GM18868 (cell line): ENCODE measurements around the gene CDCA8.

Source experiments
- ATAC-seq: cut with Tn5 transposase; IDR thresholded peaks from one replicate; pipeline ENCODE4 v1.9.1; 2021; ENCODE audit warnings: mild to moderate bottlenecking, moderate library complexity; ENCODE audit not compliant: unreplicated experiment

Gene CDCA8

DNA sequence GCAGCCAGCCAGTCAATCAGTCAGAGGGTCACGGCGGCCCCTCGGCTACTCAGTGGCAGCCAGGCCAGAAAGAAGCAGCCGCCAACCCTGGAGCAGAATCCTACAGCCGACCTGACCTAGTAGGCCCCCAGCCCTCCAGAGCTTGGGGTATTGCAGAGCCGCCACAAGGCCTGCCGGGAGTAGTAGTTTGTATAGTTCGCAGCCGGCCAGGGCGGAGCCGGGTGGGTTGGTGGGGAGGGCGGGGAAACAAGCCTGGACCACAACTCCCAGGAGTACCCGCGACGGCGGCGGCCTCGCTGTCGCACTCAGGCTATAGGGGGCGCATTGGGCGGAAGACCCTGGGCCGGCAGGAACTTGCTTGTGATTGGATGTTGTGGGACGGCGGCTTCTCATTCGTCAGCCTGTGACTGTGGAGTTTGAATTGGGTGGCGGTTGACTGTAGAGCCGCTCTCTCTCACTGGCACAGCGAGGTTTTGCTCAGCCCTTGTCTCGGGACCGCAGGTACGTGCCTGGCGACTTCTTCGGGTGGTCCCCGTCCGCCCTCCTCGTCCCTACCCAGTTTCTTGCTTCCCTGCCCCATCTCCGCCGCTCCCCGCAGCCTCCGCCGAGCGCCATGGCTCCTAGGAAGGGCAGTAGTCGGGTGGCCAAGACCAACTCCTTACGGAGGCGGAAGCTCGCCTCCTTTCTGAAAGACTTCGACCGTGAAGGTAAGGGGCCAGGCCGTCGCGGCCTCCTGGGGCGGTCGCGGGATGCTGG is at the start of gene CDCA8:
Gene CDCA8, plus strand, starts transcription at position 439 of the 756 bp plus-strand sequence. Its CDS starts 175 bp downstream, at position 614.
- ATAC-seq = peak; percentile 73

DNA sequence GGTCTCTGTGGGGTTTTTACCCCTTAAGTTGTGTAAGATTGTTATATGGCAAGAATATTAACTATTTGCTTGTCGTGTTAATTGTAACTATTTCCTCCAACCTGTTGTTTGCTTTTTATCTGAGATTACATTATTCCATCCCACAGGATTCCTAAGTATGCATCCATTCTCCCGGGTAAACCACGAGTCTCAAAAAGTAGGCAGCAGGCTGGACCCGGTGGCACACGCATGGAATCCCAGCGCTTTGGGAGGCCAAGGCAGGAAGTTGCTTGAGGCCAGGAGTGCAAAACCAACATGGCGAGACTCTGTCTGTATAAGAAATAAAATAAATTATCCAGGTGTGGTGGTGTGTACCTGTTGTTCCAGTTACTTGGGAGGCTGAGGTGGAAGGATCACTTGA is 45.0 kb upstream of the CDCA8 start:
- ATAC-seq = no peak

DNA sequence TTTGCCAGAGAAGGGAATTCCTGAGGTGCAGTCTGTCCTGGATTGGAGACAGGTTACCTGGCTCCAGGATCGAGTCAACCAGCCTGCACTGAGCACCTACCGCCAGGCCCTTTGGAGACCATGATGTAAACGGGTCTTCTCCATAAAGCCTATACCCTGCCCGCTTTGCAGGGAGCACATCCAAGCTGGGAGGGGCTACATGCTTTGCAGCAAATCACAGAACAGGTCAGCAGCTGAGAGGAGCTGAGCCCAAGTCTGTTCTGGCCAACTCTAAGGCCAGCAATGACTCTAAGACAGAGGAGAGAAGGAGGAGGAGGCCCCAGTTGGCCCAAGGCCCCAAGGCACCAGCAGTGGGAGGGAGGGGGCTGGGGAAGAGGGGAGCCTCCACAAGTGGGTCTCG is 42.1 kb upstream of the CDCA8 start:
- ATAC-seq = no peak

DNA sequence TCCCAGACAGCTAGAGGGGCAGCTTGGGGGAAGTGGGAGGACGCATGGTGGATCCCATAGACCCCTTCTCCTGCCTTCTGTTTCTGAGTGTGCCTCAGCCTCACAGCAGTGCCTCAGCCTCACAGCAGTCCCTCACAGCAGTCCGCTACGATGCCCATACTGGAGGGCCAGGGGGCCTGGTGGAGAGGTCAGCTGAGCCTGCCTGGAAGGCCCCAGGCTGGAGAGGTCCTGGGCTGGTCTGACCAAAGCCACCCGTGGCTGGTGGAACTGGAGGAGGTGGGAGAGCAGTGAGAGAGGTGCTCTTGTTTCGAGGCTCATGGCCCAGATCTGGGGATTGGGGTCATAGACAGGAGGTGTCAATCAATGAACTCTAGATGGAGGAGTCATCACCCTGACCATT is 41.6 kb upstream of the CDCA8 start:
- ATAC-seq = no peak

DNA sequence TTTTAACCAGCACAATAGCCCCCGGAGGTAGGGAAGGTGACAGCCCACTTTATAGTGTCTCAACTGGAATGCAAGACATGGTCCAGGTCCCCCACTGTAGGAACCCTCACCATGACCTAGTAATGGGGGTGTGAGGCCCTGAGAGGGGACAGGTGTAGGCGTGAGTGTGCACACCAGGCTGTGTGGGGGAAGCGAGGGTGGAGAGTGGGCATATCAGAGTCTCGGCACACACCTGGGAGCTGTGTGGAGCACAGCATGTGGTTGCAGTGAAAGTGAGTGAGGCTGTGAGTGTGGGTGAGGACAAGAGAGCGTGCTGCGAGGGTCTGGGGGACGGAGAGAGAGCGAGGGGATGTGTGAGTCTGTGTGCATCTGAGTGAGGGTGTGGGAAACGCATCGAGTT is 40.5 kb upstream of the CDCA8 start:
- no peak for ATAC-seq

DNA sequence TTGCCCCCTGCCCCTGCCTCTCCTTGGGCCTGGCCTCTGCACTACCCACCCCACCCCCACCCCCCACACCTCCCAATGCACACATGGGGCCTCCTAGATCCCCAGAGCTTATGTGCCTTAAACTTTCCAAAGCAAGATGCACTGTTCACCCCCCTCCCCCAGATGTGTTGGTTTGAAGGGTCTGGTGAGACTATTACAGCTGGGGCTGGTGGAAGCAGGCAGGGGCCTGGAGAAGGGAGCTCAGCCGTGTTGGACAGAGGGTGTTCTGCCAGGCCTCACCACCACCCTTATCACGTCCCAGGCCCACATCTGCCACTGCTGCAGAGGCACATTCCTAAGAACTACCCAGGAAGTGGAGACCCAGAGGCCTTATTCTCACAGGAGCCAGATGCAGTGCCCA is 39.3 kb upstream of the CDCA8 start:
- ATAC-seq = no peak

DNA sequence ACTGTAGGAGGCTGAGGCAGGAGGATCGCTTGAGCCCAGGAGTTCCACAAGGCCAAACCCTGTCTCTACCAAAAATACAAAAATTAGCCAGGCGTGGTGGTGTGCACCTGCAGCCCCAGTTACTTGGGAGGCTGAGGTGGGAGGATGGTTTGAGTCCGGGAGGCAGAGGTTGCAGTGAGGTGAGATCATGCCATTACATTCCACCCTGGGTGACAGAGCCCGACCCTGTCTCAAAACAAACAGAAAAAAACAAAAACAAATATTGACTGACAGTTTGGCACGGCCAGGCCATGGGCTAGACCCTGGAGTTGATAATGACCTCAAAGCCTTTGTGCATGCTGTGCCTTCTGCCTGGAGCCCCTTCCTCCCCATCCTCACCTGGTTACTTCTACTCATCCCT is 38.4 kb upstream of the CDCA8 start:
- ATAC-seq = no peak

DNA sequence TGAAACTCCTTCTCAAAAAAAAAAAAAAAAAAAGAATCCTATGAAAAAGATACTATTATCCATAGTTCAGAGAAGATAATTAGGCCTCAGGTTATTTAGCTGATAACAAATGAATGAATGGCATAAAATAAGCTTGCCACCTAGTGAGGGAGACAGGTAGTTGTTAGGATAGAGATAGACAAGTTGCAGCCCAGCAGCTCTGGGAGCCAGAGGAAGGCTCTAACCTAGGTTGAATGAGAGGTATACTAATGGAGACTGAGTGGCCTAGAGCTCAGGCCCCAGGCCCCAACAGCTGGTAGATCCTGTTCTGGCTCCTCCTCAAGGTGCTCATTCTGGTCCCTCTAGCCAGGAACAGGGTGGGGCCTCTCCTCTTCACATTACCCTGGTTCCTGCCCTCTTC is 37.0 kb upstream of the CDCA8 start:
- ATAC-seq = no peak

DNA sequence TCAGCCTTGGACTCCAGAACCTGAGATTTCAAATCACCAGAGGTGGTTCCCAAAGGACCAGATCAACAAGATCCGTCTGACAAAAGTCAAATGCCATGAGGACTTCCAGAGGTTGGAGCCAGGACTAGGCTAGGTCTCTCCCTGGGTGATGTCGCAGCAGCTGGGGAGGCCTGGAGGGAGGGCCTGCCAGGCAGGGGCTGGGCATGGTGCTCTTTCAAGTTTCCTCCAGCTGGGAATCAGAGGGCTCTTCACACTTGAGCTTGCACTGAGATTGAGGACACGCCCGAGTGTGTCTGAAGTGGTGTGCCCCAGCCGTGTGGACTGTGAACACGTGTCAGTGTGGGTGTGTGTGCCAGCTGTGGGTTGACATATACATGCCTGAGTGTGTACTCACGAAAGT is 36.3 kb upstream of the CDCA8 start:
- no peak for ATAC-seq

DNA sequence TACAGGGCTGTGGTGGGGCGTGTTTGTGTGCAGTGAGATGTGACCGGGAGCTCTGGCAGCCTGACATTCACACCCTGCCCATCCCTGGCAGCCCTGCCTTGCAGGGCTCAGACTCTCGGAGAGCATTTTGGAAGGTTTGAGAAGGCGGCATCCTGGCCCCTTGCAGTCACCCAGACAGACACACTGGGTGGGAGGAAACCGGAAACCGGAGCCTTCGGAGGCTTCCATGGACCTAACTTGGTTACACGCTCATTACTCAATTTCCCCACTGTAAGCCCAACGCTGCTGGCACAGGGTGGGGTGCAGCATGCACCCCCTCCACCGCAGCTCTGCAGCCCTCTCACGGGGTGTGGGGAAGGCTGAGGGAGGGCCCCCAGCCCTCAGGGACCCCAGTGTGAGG is 35.4 kb upstream of the CDCA8 start:
- ATAC-seq = no peak

DNA sequence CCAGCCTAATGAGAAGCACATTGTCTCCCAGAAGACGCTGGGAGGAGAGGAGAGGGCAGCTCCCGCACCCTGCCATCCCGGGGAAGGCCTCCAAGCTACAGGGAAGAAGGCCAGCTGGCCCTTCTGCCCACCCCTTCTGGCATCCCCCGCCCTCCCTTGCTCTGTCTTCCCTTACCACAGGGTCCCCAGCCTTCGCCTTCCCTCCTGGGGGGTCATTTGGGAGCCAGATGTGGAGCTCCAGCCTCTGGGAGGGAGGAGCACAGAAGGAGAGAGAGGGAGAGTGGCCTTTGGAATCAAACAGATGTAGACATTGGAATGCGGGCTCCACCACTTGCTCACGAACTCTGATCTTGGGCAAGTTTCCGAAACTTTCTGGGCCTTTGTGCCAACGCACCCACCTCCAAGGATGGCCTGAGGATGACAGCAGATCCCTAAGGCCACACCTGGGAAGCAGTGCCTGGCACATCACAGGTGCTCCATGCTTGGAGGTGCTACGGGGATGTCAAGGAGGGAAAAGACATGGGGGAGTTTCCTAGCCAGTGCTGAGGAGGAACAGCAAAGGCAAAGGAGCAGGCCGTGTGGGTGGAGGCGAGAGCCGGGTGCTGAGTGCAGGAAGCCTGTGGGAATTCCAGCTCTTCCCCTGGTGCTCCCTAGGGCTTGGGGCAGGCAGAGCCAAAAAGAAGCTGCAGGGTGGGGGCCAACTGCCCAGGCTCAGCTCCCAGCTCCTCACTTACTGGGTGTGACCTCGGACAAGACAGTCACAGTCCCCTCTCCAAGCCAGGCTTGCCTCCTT is 34.5 kb upstream of the CDCA8 start:
- no peak for ATAC-seq

DNA sequence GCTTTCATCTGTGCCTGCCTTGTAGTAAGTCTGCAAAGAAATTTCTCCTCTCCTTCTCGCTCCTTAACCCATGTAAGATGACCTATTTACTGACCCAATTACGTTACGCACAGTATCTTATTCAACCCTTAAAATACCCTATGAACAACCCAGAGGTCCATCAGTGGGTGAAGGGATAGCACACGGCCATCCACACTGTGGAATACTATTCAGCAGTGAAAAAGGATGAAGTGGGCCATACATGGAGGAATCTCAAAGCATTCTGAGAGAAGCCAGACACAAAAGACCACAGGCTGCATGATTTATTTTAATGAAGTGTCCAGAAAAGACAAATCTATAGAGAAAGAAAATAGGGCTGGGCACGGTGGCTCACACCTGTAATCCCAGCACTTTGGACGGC is 33.8 kb upstream of the CDCA8 start:
- no peak for ATAC-seq

DNA sequence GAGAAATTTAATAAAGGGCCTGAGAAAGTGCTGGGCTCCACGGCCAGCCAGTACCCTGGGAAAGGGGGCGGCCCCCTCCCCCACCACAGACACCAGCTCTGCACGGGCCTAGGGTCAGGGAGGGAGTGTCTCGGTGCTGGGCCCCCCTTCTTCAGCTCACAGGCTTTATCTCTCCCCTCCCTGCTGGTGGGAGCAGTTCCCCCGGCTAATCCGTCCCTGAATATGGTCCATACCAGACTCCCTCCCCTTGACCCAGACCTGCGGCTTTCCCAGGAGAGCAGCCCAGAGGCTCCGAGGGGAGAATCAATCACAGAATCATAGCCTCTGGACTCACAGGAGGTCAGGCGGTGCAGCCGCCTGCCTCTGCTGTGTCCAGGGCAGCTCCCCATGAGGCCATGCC is 31.7 kb upstream of the CDCA8 start:
- ATAC-seq = no peak

DNA sequence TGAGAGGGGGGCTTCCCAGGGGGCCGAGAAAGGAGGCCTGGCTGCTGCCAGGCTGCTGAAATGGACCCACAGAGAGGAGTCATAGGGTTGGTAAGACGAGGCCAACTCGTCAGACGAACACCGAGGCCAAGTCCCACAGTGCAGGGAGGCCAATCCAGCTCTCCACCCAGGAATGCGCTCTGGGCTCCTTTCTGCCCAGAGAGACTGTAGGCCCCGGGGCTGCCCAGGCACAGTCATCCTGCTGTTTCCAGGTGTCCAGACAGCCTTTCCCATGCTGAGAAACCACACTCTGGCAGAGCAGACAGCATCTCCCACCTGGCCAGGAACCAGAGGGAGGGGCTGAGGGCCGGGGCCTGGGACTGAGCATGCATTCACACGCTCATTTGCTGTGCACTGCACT is 30.9 kb upstream of the CDCA8 start:
- no peak for ATAC-seq

DNA sequence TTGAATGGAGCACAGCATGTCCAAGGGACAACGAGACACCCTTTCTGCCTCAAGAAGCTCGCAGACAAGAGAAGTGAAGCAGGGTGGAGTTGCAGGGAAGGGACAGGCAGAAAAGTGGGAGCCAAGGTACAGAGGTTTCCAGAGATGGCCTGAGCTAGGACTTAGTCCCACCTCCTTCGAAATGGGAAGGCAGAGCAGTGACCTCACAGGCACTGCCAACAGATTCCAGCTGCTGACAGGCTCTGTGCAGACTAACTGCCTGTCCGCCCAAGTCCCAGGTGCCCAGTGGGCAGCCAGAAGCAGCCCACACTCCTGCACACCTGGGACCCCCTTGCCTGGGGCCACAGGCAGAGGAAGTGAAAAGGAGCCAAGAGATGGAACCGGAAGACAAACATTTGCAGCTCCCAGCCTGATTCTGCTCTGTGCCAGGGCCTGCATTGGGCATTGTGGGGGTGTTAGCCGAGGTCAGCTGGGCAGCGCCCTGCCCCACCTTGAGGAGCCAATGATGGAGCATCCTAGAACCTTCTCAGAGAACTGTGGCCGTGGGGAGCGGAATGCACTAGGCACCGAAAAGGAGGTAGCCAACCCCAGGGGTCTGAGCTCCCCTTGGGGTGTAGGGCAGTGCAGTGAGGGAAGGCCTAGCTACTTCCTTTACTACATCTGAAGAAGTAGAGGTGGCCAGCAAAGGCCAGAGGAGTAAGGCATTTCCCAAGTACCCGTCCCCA is 30.1 kb upstream of the CDCA8 start:
- no peak for ATAC-seq

DNA sequence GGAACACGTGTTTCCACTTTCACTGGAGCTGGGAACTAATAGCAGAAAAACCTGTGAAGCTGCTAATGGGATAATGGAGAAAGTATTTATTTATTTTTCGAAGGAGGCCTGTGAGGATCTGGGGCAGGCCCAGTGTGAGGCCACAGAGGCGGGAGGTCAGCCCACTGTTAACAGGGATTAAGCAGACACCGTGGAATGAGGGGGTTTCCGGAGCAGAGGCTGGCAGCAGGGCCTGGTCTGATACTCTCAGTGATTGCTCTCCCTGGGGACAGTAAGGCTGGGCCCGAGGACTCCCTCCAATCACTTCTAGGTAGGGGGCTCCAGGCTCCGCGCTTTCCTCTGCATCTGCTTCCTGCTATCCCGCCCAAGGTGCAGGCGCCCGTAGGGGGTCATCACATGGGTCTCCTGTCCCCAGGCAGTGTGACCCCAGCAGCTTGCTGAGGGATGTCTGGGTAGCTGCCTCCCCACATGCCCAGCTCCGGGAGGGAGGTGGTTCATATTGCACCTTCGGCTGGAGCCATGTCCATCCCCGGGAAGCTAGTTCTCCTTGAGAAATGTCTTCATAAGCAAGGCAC is 28.8 kb upstream of the CDCA8 start:
- no peak for ATAC-seq

DNA sequence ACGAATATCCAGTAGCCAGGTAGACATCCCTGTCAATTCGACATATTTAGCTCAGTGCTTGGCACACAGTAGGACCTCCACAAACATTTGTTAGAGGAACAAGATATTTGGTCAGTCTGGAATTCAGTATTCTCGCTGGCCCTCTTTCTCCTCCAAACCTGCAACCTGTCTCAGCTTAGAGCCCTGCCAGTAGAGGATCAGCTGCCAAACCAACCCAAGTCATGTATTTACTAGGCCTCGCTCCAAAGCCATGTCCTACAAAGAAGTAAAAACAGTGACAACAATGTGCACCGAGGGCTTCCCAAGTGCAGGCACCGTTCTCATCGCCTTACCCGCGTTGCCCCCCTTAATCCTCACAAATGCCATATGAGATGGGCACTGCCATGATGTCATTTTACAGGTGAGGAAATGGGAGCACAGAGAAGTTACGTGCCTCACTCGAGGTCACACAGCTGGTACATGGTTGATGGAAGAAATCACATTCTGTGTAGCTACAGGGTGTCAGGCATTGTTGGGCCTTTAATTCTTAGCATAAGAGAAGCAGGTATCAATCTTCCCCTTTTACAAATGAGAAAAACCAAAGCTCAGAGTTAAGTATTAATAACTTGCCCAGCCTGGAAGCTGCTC is 26.0 kb upstream of the CDCA8 start:
- ATAC-seq = no peak

DNA sequence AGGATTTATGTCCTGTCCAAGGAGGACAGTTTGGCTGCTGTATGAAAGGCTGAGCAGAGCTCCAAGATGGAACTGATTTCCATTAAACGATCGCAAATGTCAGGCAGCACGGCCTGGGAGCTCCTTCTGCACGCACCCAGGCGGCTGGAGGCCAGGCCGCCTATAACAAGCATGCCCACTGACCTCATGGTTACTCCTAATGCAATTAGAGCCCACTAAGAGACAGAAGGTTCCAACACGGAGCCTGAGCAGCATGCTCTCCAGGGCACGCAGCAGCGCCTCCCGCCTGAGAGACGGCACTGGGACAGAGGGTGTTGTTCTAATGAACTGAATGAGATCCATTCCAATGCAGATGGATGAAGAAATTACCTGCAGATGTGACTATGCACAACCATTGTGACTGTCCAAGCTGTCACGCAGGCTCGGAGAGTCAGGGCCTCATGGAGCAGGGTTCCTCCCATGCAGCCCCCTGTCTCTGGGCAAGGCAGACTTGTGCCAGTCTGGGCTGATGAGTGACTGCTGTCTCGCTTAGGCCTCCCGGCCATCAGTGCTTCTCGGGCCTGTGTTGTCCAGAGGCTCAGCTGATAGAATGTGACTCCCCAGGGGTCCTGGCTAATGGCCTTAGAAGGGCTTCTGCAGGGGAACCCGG is 25.2 kb upstream of the CDCA8 start:
- ATAC-seq = no peak

DNA sequence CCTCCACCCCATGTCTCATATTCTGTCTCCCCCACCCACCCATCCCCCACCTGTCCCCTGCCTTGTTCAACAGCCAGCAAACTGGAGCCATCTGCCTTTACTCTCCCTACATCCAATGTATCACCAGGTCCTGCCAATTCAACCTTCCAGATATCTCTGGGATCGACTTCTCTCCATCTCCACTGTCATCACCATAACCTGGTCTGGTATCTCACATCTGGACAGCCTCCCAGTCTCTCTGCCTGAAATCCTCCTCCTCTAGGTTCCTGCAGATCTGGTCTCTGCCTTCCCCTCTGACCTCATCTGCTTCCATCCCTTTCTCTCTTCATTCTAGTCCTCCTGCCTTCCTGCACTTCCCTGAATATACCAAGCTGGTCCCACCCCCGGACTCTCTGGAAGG is 22.2 kb upstream of the CDCA8 start:
- no peak for ATAC-seq

DNA sequence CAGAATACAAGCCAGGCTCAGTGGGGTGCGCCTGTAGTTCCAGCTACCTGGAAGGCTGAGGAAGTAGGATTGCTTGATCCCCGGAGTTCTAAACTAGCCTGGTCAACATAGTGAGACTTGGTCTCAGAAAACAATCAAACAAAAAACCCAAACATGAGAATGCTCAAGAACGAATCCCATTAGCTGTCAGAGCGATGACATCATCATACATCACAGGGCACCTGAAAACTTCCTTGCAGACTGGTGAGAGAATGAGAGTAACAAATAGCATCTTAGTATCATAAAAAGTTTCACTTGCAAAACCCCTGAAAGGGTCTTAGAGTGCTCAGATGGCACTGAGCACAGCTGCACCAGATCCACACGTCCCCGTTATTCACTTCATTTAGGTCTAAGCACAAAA is 21.1 kb upstream of the CDCA8 start:
- no peak for ATAC-seq
